22Rv1 (cell line): Measurements from ENCODE around the gene PTTG2.

ENCODE experiments used
- H3K27ac ChIP-seq: fragments of 450-650 bp; 2 replicates; pipeline ENCODE4 v1.5.1; 2017
- CTCF ChIP-seq: fragments of 450-650 bp; IDR thresholded peaks from 2 replicates; pipeline ENCODE4 v1.5.1; 2017; ENCODE audit warnings: mild to moderate bottlenecking
- ZFX ChIP-seq: fragments of 450-650 bp; IDR thresholded peaks from 2 replicates; pipeline ENCODE4 v1.6.1; 2017; ENCODE audit warnings: antibody characterized with exemption, borderline replicate concordance

The PTTG2 gene

GRCh38 chr4:37995981-37996775, 36.0 kb downstream of the PTTG2 start:
- H3K27ac ChIP-seq = no peak overlapping the region
- TF ChIP-seq ZFX (no peak), CTCF (no peak)

DNA sequence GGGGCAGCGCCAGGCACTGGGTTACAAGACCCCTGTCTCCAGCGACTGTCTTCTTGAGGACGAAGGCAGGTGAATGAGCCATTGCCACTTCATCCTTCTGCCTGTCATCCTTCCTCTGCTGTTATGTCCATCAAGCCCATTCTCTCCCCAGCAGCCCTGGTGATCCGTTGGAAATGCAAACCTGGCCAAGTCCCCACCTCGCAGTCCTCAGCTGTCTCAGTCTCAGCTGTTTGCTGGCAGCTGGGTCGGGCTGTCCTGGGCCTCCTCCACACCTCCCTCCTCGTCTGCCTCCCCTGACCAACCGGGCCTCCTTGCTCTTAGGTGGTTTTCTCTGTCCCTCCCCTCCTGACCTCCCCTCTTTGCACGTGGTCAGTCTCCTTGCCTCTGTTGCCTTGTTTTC, 38.0 kb downstream of the PTTG2 start:
- H3K27ac ChIP-seq = no peak overlapping the region
- TF ChIP-seq CTCF (no peak), ZFX (no peak)

DNA sequence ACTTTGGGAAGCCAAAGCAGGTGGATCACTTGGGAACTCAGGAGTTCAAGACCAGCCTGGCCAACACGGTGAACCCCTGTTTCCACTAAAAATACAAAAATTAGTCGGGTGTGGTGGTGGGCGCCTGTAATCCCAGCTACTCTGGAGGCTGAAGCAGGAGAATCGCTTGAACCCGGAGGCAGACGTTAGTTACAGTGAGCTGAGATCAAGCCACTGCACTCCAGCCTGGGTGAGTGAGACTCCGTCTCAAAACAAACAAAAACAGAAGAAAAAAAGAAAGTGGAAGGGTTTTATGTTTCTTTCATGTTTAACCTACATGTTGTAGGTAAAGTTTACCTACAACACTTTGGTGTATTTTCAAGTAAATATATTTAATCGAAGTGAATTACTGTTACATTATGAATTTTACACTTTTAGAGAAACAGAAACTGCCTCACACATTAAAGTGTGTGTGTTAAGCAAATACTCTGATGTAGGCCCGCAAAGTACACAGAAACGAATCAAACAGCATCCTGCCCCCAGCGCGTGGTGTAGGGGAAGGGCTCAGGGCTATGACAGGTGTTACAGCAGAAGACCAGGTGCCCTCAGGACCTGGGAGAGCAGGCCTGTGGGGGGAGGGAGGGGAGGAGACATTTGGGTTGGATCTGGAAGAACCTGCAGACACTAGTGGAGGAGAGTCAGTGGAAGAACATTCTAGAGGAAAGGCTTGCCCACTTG, 39.0 kb downstream of the PTTG2 start:
- no peak for TF ChIP-seq CTCF
- no peak overlapping the region for H3K27ac ChIP-seq

DNA sequence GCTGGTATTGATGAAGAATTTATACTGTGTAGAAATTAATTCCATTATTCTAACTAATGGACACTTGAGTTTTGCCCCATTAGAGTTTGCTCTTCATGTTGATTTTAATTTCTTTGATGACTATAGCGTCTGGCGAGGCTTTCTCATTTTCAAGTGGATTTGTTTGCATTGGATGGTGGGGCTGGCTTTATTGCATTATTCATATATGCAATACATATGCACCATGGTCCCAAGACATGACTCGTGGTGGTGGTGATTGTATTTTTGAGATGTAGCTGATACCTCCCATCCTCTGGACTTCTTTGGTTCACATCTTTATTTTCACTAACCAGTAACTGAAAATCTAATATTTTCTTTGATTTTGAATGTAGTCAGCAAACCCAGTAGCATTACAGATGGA, 39.8 kb downstream of the PTTG2 start:
- H3K27ac ChIP-seq = no peak overlapping the region
- TF ChIP-seq ZFX (no peak), CTCF (no peak)

DNA sequence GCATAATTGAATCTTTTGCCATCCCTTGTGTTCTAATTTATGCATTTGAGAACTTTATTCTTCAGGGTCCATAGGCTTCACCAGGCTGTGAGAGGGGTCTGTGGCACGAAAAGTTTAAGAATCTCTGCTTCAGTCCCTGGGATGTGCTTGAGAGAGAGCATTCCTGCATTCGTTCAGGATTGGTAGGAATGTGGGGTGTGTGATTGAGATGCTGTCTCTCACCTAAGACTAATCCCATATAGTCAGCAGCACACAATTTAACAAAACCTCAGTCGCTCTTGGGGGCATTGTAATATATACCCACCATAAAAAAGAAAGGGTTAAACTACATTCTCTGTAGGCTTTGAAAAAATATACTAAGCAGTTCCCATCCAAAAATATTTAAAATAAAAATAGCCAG, 41.7 kb downstream of the PTTG2 start:
- no peak overlapping the region for H3K27ac ChIP-seq
- TF ChIP-seq CTCF (no peak), ZFX (no peak)

DNA sequence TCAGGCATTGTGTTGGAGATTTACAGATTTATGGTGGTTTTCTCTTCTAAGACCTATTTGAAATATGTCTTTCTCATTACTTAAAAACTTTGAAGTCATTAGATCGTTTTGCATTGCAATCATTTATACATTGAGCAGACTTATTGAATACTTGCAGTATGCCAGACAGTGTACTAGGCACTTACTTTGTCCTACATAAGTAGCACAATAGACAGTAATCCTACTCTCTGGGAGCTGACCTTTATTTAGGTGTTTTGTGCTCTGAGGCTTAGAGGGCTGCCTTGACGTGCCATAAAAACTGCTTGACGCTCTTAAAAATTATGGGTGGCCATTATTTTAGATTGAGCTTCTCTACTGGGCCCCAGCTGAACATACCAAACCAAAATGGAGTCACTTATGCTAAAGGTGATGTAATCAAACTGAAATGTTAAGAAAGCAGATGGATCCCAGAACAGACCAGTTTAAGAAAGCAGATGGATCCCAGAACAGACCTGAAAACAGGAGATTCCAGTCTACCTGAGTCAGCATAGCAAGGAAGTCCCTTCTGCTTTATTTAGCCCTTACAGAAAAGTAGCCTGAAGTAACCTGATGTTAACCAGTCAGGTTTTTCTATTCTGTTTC, 42.4 kb downstream of the PTTG2 start:
- no peak overlapping the region for H3K27ac ChIP-seq
- TF ChIP-seq CTCF (no peak), ZFX (no peak)

GRCh38 chr4:38003102-38003501, 42.9 kb downstream of the PTTG2 start:
- H3K27ac ChIP-seq = no peak overlapping the region
- TF ChIP-seq CTCF = no peak
- TF ChIP-seq ZFX = no peak
